HepG2 (cell line): ENCODE data around the gene MGAT2. TPM values are rescaled to one million over a fixed set of nuclear protein-coding genes. Genes with fewer than 3 reads are reported as not detected.

Source experiments
- ATF4 ChIP-seq, 2 experiments: fragments of 450-650 bp in 1 of 2; sonication (generic) in 1 of 2; formaldehyde crosslinking; IDR thresholded peaks; 2 replicates each; pipeline versions ENCODE4 v1.5.0 to v1.8.0; 2020 to 2022; ENCODE audit warnings: mild to moderate bottlenecking in 1 of 2, missing genetic modification reagents in 1 of 2
- ATM ChIP-seq: fragments of 450-650 bp; IDR thresholded peaks from 2 replicates; pipeline ENCODE4 v1.7.1; 2017; ENCODE audit warnings: mild to moderate bottlenecking, borderline replicate concordance
- CEBPG ChIP-seq: IDR thresholded peaks from 2 replicates; pipeline ENCODE4 v1.6.1; 2016
- HOXA3 ChIP-seq: sonication (generic); formaldehyde crosslinking; IDR thresholded peaks from 2 replicates; pipeline ENCODE4 v1.5.0; 2020; ENCODE audit warnings: missing genetic modification reagents
- IKZF4 ChIP-seq: sonication (generic); formaldehyde crosslinking; IDR thresholded peaks from 2 replicates; pipeline ENCODE4 v1.5.1; 2020; ENCODE audit warnings: borderline replicate concordance, mild to moderate bottlenecking, low read depth, missing genetic modification reagents; ENCODE audit errors: not compliant biosample characterization
- MYC ChIP-seq: sonication (generic); formaldehyde crosslinking; IDR thresholded peaks from 2 replicates; pipeline ENCODE4 v1.9.0; 2021; ENCODE audit warnings: missing genetic modification reagents, borderline replicate concordance
- MYPOP ChIP-seq: sonication (generic); formaldehyde crosslinking; IDR thresholded peaks from 2 replicates; pipeline ENCODE4 v1.8.1; 2023; ENCODE audit warnings: mild to moderate bottlenecking, moderate library complexity, missing genetic modification reagents
- REST ChIP-seq, 2 experiments: IDR thresholded peaks; 2 replicates each; pipeline ENCODE4 v1.6.1; 2011 to 2012; ENCODE audit warnings: low read length in 2 of 2, borderline replicate concordance in 1 of 2, low read depth in 1 of 2, mild to moderate bottlenecking in 1 of 2, moderate library complexity in 1 of 2
- TEF ChIP-seq: sonication (generic); formaldehyde crosslinking; IDR thresholded peaks from 2 replicates; pipeline ENCODE4 v1.5.0; 2020; ENCODE audit warnings: missing genetic modification reagents
- TRAFD1 ChIP-seq: sonication (generic); formaldehyde crosslinking; IDR thresholded peaks from 2 replicates; pipeline ENCODE4 v1.5.1; 2020; ENCODE audit warnings: missing genetic modification reagents, mild to moderate bottlenecking, borderline replicate concordance
- XRCC5 ChIP-seq: fragments of 200-400 bp; formaldehyde crosslinking; optimal IDR thresholded peaks from 2 replicates; pipeline ENCODE3; 2017; ENCODE audit warnings: mild to moderate bottlenecking, low read length
- ZNF503 ChIP-seq: sonication (generic); formaldehyde crosslinking; IDR thresholded peaks from 2 replicates; pipeline ENCODE4 v1.4.0; 2020; ENCODE audit warnings: missing genetic modification reagents
- ZNF710 ChIP-seq: sonication (generic); formaldehyde crosslinking; IDR thresholded peaks from 2 replicates; pipeline ENCODE4 v1.5.0; 2020; ENCODE audit warnings: mild to moderate bottlenecking, missing genetic modification reagents, borderline replicate concordance
- polyA plus RNA-seq, 8 experiments: library from polyadenylated mRNA; depleted of rRNA in 3 of 8; stranded (reverse) in 7 of 8; unstranded in 1 of 8; fragments of >200 nt; fragmentation: Illumina TruSeq in 4 of 8; extraction: Trizol in 4 of 8; gene quantifications; 2 replicates each; pipeline versions ENCODE4 v1.2.1 to v1.2.3, GENCODE V29; 2011 to 2016; ENCODE audit warnings: low read depth in 4 of 8, missing spikeins in 1 of 8, mixed read lengths in 1 of 8; ENCODE audit not compliant: insufficient read depth in 1 of 8
- total RNA-seq, 5 experiments: library from RNA; depleted of rRNA; stranded (reverse); fragments of >200 nt; fragmentation: Illumina TruSeq; extraction: Trizol; gene quantifications; 2 replicates each; pipeline ENCODE4 v1.2.3, GENCODE V29; 2016; ENCODE audit warnings: low read depth in 1 of 5

Gene MGAT2
- total and polyA plus RNA-seq, 2 of the 13 experiments (the other 11 are each of a cell fraction or from before 2014, with no cell fraction given), result 12.9 to 51.9 TPM

GRCh38 chr14:49620182-49621113 lies at the start of gene MGAT2, which contains the start of gene RPL36AL (continued):
- TF ChIP-seq TEF (CRISPR knock-in tag) (peak; percentile 66; the same call in 1 of the 2 replicates), MYPOP (CRISPR knock-in tag) (peak; percentile 73; the same call in 1 of the 2 replicates), IKZF4 (CRISPR knock-in tag) (no peak), ATM (no peak), ZNF503 (CRISPR knock-in tag) (peak; percentile 25; the same call in 1 of the 2 replicates), MYC (CRISPR knock-in tag) (peak; percentile 67), CEBPG (no peak), XRCC5 (peak; percentile 40), TRAFD1 (CRISPR knock-in tag) (no peak; the same call in 1 of the 2 replicates), ATF4 (CRISPR knock-in tag; IDR thresholded peaks at IDR 0.05) (no peak), ZNF710 (peak; percentile 53; the same call in 1 of the 2 replicates), REST (IDR thresholded peaks at IDR 0.05; ENCODE audit: borderline replicate concordance in 1 of 2, low read depth in 1 of 2, low read length in 2 of 2) (peak in 1 of 2 experiments; percentile 50; a peak in 1 of 4 replicates), HOXA3 (CRISPR knock-in tag) (peak; percentile 14; the same call in 1 of the 2 replicates)
